Activated naive CD8-positive, alpha-beta T cell treated with anti-CD3 and anti-CD28 coated beads, Interleukin-2, amount 50 U/mL, for 24 hours (primary cell): ENCODE results near the gene TAGAP.
"Not testable (repeated sequence)": the region's sequence is repeated elsewhere in the genome, so short reads cannot be mapped to it uniquely, and the experiment has no call there.

Experiments
- ATAC-seq: fragments of 150-1000 bp; cut with Tn5 transposase; one replicate; pipeline ENCODE4 v1.10.0; 2021
- DNase-seq: peaks from one replicate; pipeline ENCODE4 v3.0.0; 2021
- H3K27ac Mint-ChIP-seq: one replicate; pipeline ENCODE4 v1.8.0; 2021; ENCODE audit warnings: mild to moderate bottlenecking, mixed read lengths
- H3K27me3 Mint-ChIP-seq: one replicate; pipeline ENCODE4 v1.8.0; 2021; ENCODE audit warnings: mixed read lengths
- H3K36me3 Mint-ChIP-seq: one replicate; pipeline ENCODE4 v1.8.0; 2021; ENCODE audit warnings: low read depth, mixed read lengths
- H3K4me1 Mint-ChIP-seq: one replicate; pipeline ENCODE4 v1.8.0; 2021; ENCODE audit warnings: mixed read lengths
- H3K4me3 Mint-ChIP-seq: one replicate; pipeline ENCODE4 v1.8.0; 2021; ENCODE audit warnings: mild to moderate bottlenecking, moderate library complexity, mixed read lengths
- H3K9me3 Mint-ChIP-seq: one replicate; pipeline ENCODE4 v1.8.0; 2021; ENCODE audit warnings: mixed read lengths

TAGAP gene

DNA sequence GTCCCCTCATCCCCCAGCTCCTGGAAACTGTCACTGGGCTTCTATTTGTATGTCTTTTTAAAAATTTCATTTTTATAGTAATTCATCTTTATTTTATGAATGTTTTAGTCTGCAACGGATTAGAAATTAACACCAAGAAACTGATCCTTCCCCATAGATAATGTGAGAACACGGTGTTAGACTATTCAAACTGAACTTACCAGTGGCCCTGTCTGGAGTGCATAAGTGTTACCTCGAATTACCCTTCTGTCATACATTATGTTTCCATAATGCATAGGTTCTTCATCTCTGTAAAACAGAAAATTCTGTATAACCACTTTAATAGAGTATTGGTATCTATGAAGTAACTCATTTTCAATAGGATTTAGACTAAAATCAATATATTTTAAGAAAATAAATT, 51.2 kb downstream of the TAGAP start:
- Mint-ChIP-seq H3K9me3 (peaks cover 8% of the 10 kb centered on the region), H3K36me3 (peaks cover 12% of the 10 kb centered on the region), H3K27ac (no peak overlapping the region), H3K4me3 (no peak overlapping the region), H3K4me1 (peaks cover 49% of the 10 kb centered on the region), H3K27me3 (no peaks in the 10 kb centered on the region)
- DNase-seq, result no peak
- ATAC-seq, result no peak

GRCh38 chr6:158991017-158991723, 53.6 kb downstream of the TAGAP start:
- H3K9me3 Mint-ChIP-seq, result peaks cover 20% of the 10 kb centered on the region
- peak; percentile 73 for ATAC-seq
- H3K27ac Mint-ChIP-seq, result peak overlapping the region; percentile 26
- H3K4me3 Mint-ChIP-seq, result no peak overlapping the region
- H3K4me1 Mint-ChIP-seq, result peaks cover 51% of the 10 kb centered on the region
- H3K27me3 Mint-ChIP-seq, result no peaks in the 10 kb centered on the region
- H3K36me3 Mint-ChIP-seq, result peaks cover 12% of the 10 kb centered on the region
- DNase-seq, result peak; percentile 37

DNA sequence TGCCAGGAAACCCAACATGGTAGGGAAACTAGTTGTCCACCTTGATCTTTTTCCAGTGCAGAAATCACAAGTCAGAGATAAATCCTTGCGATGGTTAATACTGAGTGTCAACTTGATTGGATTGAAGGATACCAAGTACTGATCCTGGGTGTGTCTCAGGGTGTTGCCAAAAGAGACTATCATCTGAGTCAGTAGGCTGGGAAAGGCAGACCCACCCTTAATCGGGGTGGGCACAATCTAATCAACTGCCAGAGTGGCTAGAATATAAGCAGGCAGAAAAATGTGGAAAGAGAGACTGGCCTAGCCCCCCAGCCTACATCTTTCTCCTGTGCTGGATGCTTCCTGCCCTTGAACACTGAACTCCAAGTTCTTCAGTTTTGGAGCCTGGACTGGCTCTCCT, 55.1 kb downstream of the TAGAP start:
- Mint-ChIP-seq H3K9me3 (peaks cover 20% of the 10 kb centered on the region), H3K4me1 (peaks cover 36% of the 10 kb centered on the region), H3K36me3 (peaks cover 12% of the 10 kb centered on the region)
- not testable (repeated sequence) for H3K27me3 Mint-ChIP-seq, DNase-seq, H3K27ac Mint-ChIP-seq, ATAC-seq, H3K4me3 Mint-ChIP-seq

- Mint-ChIP-seq H3K27ac (no peak overlapping the region), H3K36me3 (peaks cover 10% of the 10 kb centered on the region), H3K27me3 (no peaks in the 10 kb centered on the region), H3K4me1 (peaks cover 32% of the 10 kb centered on the region), H3K9me3 (peaks cover 20% of the 10 kb centered on the region), H3K4me3 (no peak overlapping the region)
- DNase-seq (no peak), ATAC-seq (no peak)
These were observed 56.3 kb downstream of the TAGAP start for GRCh38 chr6:158988477-158988876.

DNA sequence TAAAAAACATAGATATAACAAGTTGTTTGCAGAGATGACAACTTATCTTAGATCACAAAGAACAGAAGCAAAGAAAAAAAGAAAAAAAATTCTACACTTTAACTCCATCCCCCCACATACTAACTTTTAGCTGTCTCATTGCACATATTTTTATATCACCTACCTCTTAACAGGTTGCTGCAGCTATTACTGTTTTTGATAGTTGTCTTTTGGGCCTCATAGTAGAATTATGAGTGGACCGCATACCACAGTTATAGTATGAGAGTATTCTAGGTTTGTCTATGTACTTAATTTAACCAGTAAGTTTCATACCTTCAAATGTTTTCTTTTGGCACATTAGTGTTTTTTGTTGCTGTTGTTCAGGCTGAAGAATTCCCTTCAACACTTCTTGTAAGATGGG, 57.1 kb downstream of the TAGAP start:
- no peak overlapping the region for H3K27ac Mint-ChIP-seq
- ATAC-seq (no peak), DNase-seq (no peak)

More for the DNA sequence above, 57.1 kb downstream of the TAGAP start:
- Mint-ChIP-seq H3K4me3 (no peak overlapping the region), H3K36me3 (peaks cover 8% of the 10 kb centered on the region), H3K27me3 (no peaks in the 10 kb centered on the region), H3K9me3 (peaks cover 20% of the 10 kb centered on the region), H3K4me1 (peaks cover 29% of the 10 kb centered on the region)
